Right ventricle myocardium inferior (tissue), 1 donor: Measurements from ENCODE around the gene SIRT4. TPM values are rescaled to one million over a fixed set of nuclear protein-coding genes. Genes with fewer than 3 reads are reported as not detected.

Source experiments
- ATAC-seq: fragments of 200-7000 bp; cut with Tn5 transposase; one replicate; pipeline ENCODE4 v1.9.1; 2020; ENCODE audit warnings: mild to moderate bottlenecking, moderate library complexity
- DNase-seq: peaks from one replicate; pipeline ENCODE4 v3.0.0; 2021; ENCODE audit errors: missing footprints
- intact Hi-C: fragments of 100-400 bp; cut with DNase I; formaldehyde crosslinking; loops from one replicate; pipeline ENCODE4 v1.11.0; 2022
- total RNA-seq: library from RNA; stranded (reverse); fragmentation: NEBNext Ultra II Directional; extraction: Animal tissue kit (Norgen Biotek cat#: 25700); gene quantifications from one replicate; pipeline ENCODE4 v1.2.1, GENCODE V29; 2021
- donor health status: DM: no; HTN: yes; CAD: no; lungs with severe emphysema.

Gene SIRT4
- total RNA-seq, 1 donor from 2014 or later, result 9.0 TPM

DNA sequence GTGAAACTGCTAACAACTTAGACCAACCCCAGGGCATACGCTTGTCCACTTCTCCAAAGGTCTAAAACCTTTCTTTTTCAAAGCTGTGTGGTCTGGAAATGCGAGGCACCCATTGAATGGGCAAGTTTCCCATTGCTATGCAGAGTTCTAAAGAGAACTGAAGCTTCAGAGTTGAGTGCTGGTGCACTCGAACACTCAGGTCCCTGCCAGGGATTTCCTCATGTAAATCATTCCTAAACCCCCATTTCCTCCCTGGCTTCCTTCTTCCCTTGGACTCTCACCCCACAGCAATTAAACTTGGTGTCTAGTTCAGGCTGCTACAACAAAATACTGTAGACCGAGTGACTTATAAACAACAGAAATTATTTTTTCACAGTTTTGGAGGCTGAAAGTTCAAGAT lies 34.4 kb upstream of the SIRT4 start:
- intact Hi-C loops, result no loop called here
- no peak for ATAC-seq
- no peak for DNase-seq

DNA sequence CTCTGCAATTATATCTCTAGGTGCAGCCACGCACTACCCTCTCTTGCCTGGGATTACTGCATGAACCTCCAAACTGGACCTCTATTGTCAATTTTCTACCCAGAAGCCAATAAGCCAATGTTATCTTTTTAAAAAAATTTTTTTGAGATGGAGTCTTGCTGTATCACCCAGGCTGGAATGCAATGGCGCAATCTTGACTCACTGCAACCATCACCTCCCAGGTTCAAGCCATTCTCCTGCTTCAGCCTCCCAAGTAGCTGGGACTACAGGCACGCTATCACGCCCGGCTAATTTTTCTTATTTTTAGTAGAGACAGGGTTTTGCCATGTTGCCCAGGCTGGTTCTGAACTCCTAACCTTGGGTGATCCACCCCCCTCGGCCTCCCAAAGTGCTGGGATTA lies 25.4 kb upstream of the SIRT4 start:
- ATAC-seq (no peak), DNase-seq (no peak)
- intact Hi-C loops, result no loop called here

DNA sequence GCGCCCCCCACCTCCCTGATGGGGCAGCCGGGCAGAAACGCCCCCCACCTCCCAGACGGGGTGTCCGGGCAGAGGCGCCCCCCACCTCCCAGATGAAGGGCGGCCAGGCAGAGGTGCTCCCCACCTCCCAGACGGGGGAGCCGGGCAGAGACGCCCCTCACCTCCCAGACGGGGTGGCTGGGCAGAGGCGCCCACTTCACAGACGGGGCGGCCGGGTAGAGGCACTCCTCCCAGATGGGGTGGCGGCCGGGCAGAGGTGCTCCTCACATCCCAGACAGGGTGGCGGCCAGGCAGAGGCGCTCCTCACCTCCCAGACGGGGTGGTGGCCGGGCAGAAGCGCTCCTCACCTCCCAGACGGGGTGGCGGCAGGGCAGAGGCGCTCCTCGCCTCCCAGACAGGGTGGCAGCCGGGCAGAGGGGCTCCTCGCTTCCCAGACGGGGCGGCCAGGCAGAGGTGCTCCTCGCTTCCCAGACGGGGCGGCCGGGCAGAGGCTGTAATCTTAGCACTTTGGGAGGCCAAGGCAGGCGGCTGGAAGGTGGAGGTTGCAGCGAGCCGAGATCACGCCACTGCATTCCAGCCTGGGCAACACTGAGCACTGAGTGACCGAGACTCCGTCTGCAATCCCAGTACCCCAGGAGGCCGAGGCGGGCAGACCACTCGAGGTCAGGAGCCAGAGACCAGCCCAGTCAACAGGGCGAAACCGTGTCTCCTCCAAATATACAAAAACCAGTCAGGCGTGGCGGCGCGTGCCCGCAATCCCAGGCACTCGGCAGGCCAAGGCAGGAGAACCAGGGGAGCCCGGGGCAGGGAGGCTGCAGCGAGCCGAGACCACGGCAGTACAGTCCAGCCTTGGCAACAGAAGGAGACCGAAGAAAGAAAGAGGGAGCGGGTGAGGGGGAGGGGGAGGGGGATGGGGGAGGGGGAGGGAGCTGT lies 23.7 kb upstream of the SIRT4 start:
- intact Hi-C loops, result no loop called here
- DNase-seq (no peak), ATAC-seq (no peak)

DNA sequence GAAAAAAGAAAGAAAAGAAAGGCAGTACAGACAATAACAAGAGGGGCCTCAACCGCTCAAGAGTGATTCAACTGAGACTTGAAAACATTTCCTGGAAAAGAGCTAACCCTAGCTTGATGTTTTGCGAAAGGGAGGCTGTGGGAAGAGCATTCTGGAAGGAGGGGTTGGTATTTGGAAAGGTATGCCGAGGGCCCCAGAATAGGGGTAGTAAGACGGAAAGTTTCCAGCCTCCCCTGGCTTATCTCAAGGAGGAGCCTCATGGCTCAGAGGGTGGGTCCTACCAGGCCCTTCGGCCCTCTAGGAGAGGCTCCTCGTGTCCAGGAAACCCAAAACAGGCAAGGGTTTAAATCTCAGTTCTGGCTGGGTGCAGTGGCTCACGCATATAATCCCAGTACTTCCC lies 18.8 kb upstream of the SIRT4 start:
- intact Hi-C loops, result no loop called here
- ATAC-seq, result no peak
- DNase-seq, result no peak

DNA sequence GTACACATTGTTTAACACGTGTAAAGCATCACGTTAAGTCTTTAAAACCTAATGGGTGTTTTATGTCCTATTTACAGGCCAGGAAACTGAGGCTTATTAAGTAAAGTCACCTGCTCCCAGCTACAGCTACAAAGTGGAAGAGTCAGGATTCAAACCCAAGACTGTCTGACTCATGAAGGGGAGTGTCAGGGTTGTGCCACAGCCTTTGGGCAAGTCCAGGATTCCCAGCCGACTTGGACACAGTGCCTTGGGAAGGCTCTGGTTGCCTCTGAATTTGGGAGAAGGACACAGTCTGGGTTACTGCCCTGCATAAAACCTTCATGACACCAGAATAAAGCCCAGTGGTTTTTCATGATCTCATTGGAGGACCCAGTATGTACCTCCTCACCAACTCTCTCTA lies 17.7 kb upstream of the SIRT4 start:
- intact Hi-C loops, result no loop called here
- DNase-seq, result no peak
- ATAC-seq, result no peak

DNA sequence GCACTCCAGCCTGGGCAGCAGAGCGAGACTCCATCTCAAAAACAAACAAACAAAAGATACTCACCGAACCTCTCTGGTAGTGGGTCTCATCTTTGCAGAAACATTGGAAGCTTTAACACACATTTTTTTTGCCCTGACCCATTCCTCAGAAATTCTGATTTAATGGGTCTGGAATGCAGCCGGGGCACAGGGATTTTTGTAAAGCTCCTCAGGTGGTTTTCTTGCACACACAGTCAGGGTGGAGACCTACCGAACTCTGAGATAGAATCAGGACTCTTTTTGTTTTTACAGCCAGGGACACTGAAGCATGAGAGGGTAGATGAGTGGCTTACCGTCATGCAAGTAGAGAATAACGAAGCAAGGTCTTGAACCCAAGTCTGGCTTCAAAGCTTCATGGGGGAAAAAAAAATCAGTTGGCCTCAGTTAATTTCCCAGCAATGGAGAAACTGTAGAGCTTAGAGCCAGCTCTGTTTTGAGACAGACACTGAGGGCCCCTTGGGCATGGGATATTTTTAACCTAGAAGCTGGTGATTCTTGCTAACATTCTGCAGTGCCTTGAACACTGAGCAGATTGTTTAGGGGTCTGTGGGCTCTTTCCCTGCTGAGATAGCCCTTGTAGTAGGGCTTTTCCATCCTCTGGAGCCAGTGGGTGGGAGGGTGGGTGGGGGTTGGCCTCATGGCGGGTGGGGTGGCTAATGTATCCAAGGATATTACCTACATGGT lies 15.2 kb upstream of the SIRT4 start:
- no peak for DNase-seq
- intact Hi-C loops, result no loop called here
- ATAC-seq, result no peak

DNA sequence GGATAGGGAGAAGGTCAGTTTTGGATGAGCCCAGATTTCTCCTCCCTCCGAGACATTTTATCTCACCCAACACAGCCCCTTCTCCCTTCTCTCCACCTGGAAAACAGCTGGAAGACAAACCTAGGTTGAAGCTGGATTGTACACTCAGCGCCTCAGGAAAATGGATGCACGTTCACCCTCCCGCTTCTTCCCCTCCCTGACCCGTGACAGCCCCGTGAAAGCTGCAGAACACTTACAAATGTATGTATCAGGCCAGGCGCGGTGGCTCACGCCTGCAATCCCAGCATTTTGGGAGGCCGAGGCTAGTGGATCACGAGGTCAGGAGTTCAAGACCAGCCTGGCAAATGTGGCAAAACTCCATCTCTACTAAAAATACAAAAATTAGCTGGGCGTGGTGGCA lies 14.6 kb upstream of the SIRT4 start:
- intact Hi-C loops, result no loop called here
- ATAC-seq (no peak), DNase-seq (no peak)

DNA sequence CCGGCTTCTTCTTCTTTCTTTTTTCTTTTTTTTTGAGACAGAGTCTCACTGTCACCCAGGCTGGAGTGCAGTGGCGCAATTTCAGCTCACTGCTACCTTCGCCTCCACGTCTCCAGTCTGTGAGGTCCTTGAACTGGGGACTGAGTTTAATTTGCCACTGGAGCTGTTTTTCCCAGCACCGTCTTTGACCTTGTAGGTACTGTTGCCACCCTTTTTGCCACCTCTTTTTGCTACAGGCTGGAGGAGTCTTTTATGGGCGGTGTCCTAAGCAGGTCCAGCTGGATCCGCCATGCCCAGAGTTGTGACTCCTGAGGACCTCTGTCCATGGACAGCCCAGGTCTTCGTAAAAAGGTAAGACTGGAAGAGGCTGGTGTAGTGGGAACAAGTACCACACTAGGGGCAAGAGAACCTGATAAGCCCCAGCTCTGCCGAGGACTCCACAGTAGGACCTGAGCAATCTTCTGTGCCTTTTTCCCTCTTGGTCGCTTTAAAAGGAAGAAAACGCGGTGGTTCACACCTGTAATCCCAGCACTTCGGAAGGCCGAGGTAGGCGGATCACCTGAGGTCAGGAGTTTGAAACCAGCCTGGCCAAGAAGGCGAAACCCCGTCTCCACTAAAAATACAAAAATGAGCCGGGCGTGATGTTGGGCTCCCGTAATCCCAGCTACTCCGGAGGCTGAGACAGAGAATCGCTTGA lies 11.4 kb upstream of the SIRT4 start:
- DNase-seq, result no peak
- intact Hi-C loops, result no loop called here
- ATAC-seq, result no peak

DNA sequence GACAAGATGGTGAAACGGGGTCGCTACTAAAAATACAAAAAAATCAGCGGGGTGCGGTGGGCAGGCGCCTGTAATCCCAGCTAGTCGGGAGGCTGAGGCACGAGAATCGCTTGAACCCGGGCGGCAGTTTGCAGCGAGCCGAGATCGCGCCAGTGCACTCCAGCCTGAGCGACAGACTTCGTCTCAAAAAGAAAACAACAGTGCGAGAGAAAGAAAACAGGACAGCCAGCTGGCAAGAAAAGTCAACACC lies 9.8 kb upstream of the SIRT4 start:
- intact Hi-C loops, result no loop called here
- ATAC-seq, result no peak
- no peak for DNase-seq

DNA sequence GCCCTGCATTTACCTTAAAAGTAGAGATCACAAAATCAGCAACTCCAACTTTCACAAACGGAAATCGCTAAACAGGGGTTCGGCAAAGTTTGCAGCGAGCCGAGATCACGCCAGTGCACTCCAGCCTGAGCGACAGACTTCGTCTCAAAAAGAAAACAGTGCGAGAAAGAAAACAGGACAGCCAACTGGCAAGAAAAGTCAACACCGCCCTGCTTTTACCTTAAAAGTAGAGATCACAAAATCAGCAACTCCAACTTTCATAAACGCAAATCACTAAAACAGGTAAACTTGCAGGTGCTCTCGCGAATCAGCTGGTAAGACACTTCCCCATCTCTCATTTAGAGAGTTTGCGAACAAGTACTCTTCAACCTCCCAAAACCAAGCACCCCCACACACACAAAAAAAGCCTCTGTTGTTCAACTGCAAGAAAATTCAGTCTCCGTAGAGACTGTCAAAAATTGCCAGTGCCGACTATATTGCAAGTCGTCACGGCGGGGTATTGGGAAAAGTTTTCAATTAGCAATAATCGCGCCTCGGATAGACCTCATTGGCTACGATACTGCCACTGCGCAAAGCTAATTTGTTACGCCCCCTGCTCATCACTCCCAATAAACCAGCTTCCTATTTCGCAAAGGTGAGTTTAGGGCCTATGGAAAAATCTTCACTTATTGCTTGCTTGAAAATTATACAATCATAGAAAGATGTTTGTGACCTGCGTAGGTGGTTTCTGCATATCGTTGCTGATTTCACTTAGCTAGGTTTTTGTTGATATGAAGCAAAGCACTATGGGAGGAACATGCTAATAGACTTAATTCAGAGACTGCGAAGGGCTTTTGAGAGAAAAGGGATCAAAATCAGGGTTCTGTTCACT lies 9.2 kb upstream of the SIRT4 start, which contains the start of gene RNU4-1:
Gene RNU4-1 (minus strand): TSS at position 577 of the 871 bp plus-strand sequence.
- no peak for DNase-seq
- peak; percentile 62 for ATAC-seq
- intact Hi-C loops, result no loop called here

DNA sequence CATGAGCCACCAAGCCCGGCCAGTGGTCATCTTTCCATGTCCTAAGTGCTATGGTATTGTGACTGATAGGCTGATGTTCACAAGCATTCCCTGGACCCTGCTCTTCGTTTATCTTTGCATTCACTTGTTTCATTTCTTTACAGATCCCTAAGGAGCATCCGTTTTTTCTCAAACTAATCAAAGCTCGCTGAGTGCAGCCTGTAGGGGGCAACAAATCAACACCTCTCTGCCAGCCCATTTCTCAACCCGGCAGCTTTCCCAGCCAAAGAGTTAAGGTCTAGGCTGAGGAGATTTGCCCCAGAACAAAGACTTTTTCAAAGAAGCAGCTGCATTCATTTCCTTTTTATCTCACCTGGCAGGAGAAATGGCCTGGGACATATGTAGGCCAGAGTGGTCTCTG lies 12.1 kb downstream of the SIRT4 start:
- intact Hi-C loops, result no loop called here
- ATAC-seq (no peak), DNase-seq (no peak)

DNA sequence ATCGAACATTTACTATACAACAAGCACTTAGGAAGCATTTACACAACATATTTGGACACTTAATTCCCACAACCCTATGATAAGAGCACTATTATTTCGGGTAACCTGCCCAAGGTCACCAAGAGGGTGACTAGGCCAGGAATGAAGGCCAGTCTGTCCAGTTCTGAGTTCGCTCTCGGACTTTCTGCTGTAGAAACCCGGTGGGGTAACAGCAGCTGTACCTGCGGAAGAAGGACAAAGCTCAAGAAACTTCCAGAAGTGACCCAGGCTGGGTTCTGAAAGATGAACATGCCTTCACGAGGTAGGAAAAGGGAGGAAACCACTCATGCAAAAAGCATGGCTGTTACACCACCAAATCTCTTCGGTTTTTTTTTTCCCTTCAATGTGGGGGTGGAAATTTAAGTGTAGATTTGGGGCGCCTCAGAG lies 14.7 kb downstream of the SIRT4 start:
- DNase-seq (no peak), ATAC-seq (no peak)
- intact Hi-C loops, result no loop called here

DNA sequence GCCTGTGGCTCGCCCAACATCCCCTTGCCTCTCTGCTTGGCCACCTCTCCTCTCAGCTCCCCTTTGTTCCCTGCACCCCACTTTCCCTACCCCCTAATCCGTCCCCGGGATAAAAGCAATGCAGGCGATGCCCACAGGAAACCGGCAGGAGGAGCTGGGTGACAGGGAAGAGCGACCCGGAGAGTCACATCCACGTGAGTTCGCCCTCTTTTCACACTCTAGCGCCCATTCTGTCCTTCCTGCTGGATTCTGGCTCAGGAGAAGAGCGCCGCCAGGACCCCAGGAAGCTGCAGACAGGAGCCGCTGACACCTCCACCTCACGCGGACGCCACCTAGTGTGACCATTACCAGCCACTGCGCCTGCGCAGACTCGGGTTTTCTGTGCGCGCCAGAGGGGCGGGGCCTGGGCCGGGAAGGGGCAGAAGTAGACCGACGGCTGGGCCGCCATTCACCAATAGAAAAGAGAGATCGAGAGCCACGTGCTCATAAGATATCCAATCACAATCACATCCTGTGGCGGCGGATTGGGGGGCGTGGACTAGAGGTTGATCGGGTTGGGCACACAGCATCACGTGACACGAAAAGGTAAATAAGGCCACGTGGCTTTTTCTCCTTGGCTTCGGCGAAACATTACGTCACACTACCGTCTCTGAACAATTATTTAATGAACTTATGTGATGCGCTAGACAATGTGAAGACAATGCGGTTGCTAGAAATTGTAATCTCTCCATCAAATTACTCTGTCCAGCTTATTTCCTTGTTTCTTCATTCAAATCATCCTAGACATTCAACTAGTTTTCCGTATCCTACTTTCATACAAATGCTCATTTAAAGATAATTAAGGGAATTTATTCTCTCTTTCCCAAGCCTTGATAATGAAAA lies 15.3 kb downstream of the SIRT4 start:
- intact Hi-C loops, result no loop called here

DNA sequence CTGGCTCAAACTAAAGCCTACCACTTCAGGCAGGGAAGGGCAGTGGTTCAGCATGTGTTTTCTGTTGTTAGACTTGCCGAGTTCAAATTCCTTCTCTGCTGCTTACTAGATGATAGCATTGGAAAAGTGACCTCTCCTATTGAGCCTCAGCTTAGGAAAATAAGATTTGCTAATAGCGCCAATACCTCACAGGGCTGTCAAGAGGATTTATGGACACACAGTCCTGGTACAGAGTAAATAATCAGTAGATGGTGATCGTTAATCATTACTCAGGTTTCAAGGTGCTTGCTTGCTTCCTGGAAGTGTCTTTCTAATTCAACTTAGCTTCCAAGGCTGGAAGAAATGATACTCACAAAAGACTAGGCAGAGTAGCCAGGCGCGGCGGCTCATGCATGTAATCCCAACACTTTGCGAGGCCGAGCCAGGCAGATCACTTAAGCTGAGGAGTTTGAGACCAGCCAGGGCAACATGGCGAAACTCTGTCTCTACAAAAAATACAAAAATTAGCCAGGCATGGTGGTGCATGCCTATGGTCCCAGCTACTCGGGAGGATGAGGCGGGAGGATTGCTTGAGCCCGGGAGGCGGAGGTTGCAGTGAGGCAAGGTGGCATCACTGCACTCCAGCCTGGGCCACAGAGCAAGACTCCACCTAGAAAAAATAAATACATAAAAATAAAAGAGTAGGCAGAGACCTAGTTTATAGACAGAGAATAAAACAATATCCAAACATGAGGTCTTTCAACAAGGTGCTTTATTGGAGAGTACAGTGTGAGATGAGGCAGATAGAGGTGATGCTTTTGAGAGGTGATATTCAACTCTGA lies 19.5 kb downstream of the SIRT4 start:
- DNase-seq (no peak), ATAC-seq (no peak)
- intact Hi-C loops, result no loop called here

More for the DNA sequence above, 15.3 kb downstream of the SIRT4 start:
- ATAC-seq (peak; percentile 100), DNase-seq (peak; percentile 100)

DNA sequence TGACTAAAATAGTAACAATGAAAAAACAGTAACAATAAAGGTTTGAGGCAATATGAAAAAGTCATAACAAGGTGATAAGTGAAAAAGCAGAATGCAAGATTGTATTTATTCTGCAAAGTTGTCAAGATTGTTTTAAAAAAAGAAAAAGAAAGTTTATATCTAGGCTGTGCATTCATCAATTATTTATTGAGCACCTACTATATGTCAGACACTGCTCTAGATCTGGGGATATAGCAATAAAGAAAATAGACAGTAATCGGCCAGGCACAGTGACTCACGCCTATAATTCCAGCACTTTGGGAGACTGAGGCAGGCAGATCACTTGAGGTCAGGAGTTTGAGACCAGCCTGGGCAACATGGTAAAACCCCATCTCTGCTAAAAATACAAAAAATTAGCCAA lies 21.7 kb downstream of the SIRT4 start:
- no peak for DNase-seq
- intact Hi-C loops, result no loop called here
- ATAC-seq, result no peak

DNA sequence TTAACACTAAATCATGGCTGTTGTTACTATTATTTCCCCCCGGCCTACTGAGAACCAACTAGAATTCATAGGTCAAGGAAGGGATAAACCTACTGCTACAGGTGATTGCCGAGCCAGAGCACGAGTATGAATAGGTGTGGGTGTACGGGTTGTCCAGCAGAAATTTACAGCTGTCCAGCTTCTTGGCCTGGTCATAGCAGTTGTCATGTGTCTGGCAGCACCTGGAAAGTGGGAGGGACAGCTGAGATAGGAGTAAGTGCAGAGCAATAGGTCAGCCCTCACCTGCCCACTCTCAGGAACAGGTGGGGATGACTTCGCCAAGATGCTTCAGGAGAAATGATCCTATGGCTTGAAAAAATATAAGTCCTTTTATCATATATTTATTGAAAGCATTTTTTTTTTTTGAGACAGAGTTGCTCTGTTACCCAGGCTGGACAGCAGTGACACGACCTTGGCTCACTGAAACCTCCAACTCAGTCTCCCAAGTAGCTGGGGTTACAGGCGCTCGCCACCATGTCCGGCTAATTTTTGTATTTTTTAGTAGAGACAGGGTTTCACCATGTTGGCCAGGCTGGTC lies 22.8 kb downstream of the SIRT4 start:
- DNase-seq (no peak), ATAC-seq (no peak)
- intact Hi-C loops, result no loop called here

DNA sequence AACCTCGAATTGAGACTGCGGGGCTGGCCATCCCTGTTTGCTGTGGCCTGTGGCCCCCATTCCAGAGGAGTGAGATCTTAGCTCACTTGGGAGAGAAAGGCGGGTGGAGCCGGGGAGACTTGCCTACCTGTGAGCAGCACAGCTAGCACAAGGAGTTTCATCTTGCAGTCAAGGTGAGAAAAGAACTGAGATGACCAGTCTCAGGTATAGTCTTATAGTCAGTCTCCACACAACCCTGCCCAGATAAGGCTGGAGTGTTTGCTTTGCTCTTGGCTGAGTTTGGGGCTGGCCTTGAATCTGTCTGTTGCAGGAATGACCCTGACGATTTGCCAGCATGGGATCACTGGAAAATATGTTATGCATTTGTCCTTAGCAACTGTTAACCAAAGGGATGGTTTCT lies 25.5 kb downstream of the SIRT4 start, which contains the start of gene PLA2G1B:
Gene PLA2G1B (minus strand): TSS at position 187 of the 400 bp plus-strand sequence. CDS start 26 bp downstream, at position 161.
- ATAC-seq (no peak), DNase-seq (no peak)
- intact Hi-C loops, result no loop called here
